Upper lobe of right lung (tissue), 1 donor: Measurements from ENCODE around the gene PTAFR. TPM values are rescaled to one million over a fixed set of nuclear protein-coding genes. Genes with fewer than 3 reads are reported as not detected.

Experiments
- ATAC-seq: fragments of 200-7000 bp; cut with Tn5 transposase; one replicate; pipeline ENCODE4 v1.9.1; 2020; ENCODE audit warnings: mild to moderate bottlenecking, moderate library complexity
- DNase-seq: peaks from one replicate; pipeline ENCODE4 v3.0.0-alpha.2; 2020
- H3K27ac ChIP-seq: fragments of 200-600 bp; one replicate; pipeline ENCODE4 v1.8.0; 2022
- H3K27me3 ChIP-seq: fragments of 200-600 bp; one replicate; pipeline ENCODE4 v1.8.0; 2022; ENCODE audit warnings: mild to moderate bottlenecking
- H3K36me3 ChIP-seq: fragments of 200-600 bp; one replicate; pipeline ENCODE4 v1.8.0; 2022
- H3K4me1 ChIP-seq: fragments of 200-600 bp; one replicate; pipeline ENCODE4 v1.8.0; 2022
- H3K4me3 ChIP-seq: fragments of 200-600 bp; one replicate; pipeline ENCODE4 v1.8.0; 2022; ENCODE audit warnings: mild to moderate bottlenecking
- H3K9me3 ChIP-seq: fragments of 200-600 bp; one replicate; pipeline ENCODE4 v1.8.0; 2022
- intact Hi-C: fragments of 100-400 bp; cut with DNase I; formaldehyde crosslinking; loops from one replicate; pipeline ENCODE4 v1.11.0; 2022
- total RNA-seq: library from RNA; stranded (reverse); fragmentation: NEBNext Ultra II Directional; extraction: Animal tissue kit (Norgen Biotek cat#: 25700); gene quantifications from one replicate; pipeline ENCODE4 v1.2.1, GENCODE V29; 2021
- TF ChIP-seq, protein P1 (sequence below): fragments of 200-600 bp; IDR thresholded peaks from one replicate; pipeline ENCODE4 v1.8.0; 2022; ENCODE audit warnings: antibody characterized with exemption
- donor health status: DM: no; HTN: yes; CAD: no; lungs with severe emphysema.

Gene PTAFR
- total RNA-seq, 1 donor from 2014 or later = 31.6 TPM

DNA sequence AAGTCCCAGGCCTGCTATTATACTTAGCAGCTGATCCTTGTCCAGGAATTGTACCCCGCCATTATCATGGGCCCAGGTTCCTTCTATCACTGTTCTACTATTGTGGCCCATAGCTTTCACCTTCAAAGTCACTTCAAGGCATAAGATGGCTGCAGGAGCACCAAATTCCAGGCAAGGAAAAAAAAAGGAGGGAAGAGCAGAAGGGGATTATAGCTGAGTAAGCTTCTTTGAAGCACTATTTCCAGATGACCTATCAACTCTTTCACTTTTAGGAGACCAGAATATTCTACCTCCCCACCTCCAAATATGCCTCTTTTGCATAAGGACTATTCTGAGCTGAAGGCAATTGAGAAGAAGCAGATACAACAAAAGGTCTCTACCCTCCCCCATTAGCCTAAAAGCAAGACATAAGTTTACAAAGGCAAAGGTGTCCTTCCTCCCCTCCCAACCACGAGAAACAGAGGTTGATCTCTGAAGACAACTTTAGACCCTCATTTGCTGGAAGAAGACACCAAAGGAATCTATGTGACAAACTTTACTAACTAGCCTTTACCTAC lies 41.8 kb downstream of the PTAFR start:
- peak overlapping the region; percentile 61 for H3K27ac ChIP-seq
- peaks cover 8% of the 10 kb centered on the region for H3K4me1 ChIP-seq
- no peak for ATAC-seq
- TF ChIP-seq, protein P1, sequence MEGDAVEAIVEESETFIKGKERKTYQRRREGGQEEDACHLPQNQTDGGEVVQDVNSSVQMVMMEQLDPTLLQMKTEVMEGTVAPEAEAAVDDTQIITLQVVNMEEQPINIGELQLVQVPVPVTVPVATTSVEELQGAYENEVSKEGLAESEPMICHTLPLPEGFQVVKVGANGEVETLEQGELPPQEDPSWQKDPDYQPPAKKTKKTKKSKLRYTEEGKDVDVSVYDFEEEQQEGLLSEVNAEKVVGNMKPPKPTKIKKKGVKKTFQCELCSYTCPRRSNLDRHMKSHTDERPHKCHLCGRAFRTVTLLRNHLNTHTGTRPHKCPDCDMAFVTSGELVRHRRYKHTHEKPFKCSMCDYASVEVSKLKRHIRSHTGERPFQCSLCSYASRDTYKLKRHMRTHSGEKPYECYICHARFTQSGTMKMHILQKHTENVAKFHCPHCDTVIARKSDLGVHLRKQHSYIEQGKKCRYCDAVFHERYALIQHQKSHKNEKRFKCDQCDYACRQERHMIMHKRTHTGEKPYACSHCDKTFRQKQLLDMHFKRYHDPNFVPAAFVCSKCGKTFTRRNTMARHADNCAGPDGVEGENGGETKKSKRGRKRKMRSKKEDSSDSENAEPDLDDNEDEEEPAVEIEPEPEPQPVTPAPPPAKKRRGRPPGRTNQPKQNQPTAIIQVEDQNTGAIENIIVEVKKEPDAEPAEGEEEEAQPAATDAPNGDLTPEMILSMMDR = no peak
- no peak overlapping the region for H3K4me3 ChIP-seq
- no peaks in the 10 kb centered on the region for H3K27me3 ChIP-seq
- intact Hi-C loops = no loop called here
- DNase-seq = no peak
- H3K9me3 ChIP-seq = no peaks in the 10 kb centered on the region
- H3K36me3 ChIP-seq = no peaks in the 10 kb centered on the region

DNA sequence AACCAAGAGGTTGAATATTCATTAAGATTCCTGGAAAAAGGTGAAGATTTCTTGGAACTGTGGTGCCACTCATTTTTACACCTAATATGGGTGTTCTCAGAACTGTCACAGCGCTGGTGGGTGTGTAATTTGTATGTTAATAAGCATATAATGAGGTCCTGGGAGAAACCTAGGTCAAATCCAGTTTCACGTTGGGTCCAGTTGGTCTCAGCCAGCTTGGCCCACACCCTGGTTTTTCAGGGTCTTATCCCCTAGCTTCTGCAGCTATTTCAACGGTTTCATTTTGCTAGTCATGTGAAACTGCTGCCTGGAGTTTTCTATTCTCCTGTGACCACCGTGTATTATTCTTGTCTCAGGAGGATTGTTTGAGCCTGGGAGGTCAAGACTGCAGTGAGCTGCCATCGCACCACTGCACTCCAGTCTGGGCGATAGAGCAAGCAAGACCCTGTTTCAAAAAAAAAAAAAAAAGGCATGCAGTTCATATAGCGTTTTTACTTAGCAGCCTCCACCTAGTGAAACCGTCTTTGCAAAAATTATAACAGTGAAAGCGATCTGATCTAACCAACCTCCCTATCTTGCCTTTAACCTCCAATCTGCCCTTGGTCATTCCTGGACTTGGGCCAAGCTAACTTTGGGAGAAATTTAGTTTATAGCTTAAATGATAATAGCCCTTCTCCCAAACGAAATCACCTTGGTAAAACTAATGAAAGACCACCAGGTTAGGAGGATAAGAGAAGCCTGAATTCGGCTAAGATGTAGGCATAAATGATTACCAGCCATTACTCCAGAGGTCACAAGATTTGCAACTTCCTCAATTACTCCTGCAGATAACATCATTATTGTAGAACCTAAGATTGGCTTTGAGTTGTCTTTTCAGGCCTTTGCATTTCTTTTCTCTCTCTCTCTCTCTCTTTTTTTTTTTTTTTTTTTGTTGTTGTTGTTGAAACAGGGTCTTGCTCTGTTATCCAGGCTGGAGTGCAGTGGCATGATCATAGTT lies 44.0 kb downstream of the PTAFR start:
- ATAC-seq = no peak

GRCh38 chr1:28130901-28131300 lies 45.6 kb downstream of the PTAFR start:
- TF ChIP-seq, protein P1 = no peak
- no peak for ATAC-seq
- Histone ChIP-seq H3K9me3 (no peaks in the 10 kb centered on the region), H3K27me3 (no peaks in the 10 kb centered on the region), H3K36me3 (no peaks in the 10 kb centered on the region), H3K27ac (no peak overlapping the region), H3K4me3 (no peak overlapping the region), H3K4me1 (peaks cover 7% of the 10 kb centered on the region)
- intact Hi-C loops = no loop called here
- DNase-seq = no peak

More for the DNA sequence above, 44.0 kb downstream of the PTAFR start:
- DNase-seq = no peak
- H3K36me3 ChIP-seq = no peaks in the 10 kb centered on the region
- peaks cover 7% of the 10 kb centered on the region for H3K4me1 ChIP-seq
- TF ChIP-seq, protein P1 = no peak
- no peak overlapping the region for H3K4me3 ChIP-seq
- intact Hi-C loops = no loop called here
- H3K27ac ChIP-seq = no peak overlapping the region
- no peaks in the 10 kb centered on the region for H3K27me3 ChIP-seq
- H3K9me3 ChIP-seq = no peaks in the 10 kb centered on the region

DNA sequence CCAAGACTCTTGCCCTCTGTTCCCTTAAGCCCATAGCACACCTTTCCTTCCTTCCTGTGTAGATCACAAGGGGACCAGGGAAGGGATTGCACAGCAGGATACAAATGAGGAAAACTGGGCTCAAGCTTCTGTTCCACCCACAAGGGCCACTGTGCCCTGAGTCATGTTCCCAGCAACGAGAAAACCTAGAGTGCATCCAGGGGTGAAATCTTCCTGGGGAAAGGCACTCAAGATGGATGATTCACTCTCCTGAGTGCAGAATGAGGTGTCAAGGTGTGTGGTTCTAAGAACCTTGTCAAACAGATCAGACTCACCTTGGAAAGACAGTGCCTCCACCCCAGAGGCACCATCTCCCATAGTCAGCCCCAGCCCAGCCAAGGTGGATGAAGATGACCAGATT lies 47.3 kb downstream of the PTAFR start:
- ATAC-seq = peak; percentile 39
- TF ChIP-seq, protein P1 = no peak
- no peak overlapping the region for H3K27ac ChIP-seq

GRCh38 chr1:28127617-28128257 lies 48.8 kb downstream of the PTAFR start:
- TF ChIP-seq, protein P1 = no peak
- Histone ChIP-seq H3K9me3 (no peaks in the 10 kb centered on the region), H3K4me1 (peaks cover 17% of the 10 kb centered on the region), H3K27me3 (no peaks in the 10 kb centered on the region), H3K27ac (peak overlapping the region; percentile 60), H3K4me3 (no peak overlapping the region), H3K36me3 (no peaks in the 10 kb centered on the region)
- ATAC-seq (peak; percentile 50), DNase-seq (no peak)
- intact Hi-C loops = no loop called here

More for the DNA sequence above, 47.3 kb downstream of the PTAFR start:
- DNase-seq = no peak
- peaks cover 7% of the 10 kb centered on the region for H3K4me1 ChIP-seq
- H3K27me3 ChIP-seq = no peaks in the 10 kb centered on the region
- intact Hi-C loops = no loop called here
- H3K9me3 ChIP-seq = no peaks in the 10 kb centered on the region
- no peak overlapping the region for H3K4me3 ChIP-seq
- no peaks in the 10 kb centered on the region for H3K36me3 ChIP-seq
